RCC 7860 (cell line): Measurements from ENCODE around the gene MUC12.
"Not testable (repeated sequence)": the region's sequence is repeated elsewhere in the genome, so short reads cannot be mapped to it uniquely, and the experiment has no call there.

ENCODE experiments used
- DNase-seq: peaks from one replicate; pipeline ENCODE4 v3.0.0-alpha.2; 2015; ENCODE audit warnings: low spot score
- FAIRE-seq: peaks from 2 replicates; lab custom pipeline; 2012; peaks lifted over from hg19 to GRCh38; lab: Jason Lieb, UNC

The MUC12 gene, protein sequence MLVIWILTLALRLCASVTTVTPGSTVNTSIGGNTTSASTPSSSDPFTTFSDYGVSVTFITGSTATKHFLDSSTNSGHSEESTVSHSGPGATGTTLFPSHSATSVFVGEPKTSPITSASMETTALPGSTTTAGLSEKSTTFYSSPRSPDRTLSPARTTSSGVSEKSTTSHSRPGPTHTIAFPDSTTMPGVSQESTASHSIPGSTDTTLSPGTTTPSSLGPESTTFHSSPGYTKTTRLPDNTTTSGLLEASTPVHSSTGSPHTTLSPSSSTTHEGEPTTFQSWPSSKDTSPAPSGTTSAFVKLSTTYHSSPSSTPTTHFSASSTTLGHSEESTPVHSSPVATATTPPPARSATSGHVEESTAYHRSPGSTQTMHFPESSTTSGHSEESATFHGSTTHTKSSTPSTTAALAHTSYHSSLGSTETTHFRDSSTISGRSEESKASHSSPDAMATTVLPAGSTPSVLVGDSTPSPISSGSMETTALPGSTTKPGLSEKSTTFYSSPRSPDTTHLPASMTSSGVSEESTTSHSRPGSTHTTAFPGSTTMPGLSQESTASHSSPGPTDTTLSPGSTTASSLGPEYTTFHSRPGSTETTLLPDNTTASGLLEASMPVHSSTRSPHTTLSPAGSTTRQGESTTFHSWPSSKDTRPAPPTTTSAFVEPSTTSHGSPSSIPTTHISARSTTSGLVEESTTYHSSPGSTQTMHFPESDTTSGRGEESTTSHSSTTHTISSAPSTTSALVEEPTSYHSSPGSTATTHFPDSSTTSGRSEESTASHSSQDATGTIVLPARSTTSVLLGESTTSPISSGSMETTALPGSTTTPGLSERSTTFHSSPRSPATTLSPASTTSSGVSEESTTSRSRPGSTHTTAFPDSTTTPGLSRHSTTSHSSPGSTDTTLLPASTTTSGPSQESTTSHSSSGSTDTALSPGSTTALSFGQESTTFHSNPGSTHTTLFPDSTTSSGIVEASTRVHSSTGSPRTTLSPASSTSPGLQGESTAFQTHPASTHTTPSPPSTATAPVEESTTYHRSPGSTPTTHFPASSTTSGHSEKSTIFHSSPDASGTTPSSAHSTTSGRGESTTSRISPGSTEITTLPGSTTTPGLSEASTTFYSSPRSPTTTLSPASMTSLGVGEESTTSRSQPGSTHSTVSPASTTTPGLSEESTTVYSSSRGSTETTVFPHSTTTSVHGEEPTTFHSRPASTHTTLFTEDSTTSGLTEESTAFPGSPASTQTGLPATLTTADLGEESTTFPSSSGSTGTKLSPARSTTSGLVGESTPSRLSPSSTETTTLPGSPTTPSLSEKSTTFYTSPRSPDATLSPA (N-terminal part only)

DNA sequence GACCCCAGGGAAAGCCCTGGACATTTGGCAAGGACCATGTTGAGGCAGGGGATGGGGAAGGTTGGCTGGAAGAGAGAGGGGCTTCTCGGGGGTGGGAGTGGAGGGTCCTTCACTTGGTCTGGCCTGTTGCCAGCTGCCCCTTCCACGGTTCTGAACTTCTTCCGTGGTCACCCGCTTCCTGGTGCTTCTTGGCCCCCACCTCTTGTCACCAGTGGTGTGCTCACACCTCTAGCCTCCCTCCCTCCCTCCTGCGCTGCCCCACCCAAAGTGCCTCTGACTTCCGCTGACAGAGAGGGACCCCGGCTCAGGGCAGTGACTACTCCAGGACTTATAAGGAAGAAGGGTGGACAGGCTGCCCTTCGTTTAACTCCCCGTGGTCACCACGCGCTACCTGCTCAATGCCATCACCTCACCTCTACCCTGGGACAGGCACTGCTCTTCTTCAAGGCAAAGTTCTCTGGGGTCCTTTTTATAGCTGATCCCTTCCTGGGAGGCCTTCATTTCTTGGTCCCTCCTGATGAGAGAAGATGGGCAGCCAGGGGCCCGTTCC, at the start of gene MUC12:
Gene MUC12, plus strand, starts transcription at position 500 of the 550 bp plus-strand sequence. CDS start 58 bp downstream, outside the sequence.
- no peak for DNase-seq

DNA sequence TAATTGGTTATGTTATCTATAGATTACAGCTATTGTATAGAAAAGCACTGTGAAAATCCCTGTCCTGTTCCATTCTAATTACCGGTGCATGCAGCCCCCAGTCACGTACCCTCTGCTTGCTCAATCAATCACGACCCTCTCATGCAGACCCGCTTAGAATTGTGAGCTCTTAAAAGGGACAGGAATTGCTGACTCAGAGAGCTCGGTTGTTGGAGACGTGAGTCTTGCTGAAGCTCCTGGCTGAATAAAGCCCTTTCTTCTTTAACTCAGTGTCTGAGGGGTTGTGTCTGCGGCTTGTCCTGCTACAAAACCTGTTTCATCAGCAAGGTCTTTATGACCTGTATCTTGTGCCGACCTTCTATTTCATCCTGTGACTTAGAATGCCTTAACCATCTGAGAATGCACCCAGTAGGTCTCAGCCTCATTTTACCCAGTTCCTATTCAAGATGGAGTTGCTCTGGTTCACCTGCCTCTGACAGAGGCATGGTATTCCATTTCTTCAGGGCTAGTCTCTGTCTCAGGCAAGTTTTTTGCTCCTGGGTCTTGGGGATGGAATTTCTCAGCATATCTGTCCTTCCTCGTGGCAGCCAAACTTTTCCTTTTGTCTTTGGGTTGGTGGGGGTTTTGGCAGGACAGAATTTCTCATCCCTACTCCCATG, 49.5 kb upstream of the MUC12 start:
- FAIRE-seq, DNase-seq: not testable (repeated sequence)

More for the DNA sequence above, at the start of gene MUC12:
- no peak for FAIRE-seq

DNA sequence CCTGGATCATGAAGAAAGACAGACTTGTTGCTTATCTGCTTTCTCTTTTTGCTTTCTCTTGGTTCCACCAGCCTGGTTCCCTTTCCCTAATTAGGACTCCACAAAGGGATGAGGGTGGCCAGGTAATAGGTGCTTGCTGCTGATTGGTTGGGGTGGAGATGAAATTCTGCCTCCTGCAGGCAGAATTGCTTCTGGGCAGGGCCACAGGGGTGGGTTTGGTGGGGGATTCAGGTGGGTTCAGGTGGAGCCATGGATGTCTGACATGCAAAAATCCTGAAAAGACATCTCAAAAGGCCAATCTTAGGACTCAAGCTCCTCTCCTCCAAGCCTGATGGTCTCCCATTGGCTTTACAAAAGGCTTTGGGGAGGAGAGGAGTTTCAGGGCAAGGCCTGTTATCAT, 48.3 kb upstream of the MUC12 start:
- no peak for DNase-seq
- FAIRE-seq: no peak

DNA sequence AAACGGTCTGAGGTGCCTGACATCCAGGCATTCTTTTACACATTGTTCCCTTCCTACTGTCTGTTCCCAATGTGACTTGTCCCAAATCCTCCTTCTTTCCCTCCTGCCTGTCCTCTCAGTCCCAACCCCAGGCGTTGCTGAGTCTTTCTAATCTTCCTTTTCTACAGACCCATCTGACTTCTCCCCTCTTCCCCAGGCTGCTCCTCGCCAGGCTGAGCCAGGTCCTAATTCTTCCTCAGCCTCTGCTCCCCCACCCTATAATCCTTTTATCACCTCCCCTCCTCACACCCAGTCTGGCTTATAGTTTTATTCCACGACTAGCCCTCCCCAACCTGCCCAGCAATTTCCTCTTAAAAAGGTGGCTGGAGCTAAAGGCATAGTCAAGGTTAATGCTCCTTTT, 45.7 kb upstream of the MUC12 start:
- not testable (repeated sequence) for DNase-seq, FAIRE-seq

DNA sequence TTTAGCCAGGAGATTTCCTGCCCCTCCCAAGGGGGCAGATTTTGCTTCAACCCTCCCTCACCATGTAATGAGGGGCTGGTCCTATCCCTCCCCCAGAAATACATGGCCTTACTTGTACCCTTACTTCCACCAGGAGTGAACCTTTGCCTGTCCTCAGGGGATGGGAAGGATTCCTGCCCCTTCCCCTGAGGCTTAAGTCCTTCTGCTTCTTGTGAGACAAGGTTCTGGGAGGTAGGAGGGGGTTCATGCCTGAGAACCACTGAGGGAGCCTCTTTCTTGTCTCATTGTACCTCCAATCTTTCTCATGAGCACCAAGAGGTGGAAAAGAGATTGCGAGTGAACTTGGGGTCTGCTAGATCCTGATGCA, 39.6 kb upstream of the MUC12 start:
- DNase-seq: no peak
- no peak for FAIRE-seq

DNA sequence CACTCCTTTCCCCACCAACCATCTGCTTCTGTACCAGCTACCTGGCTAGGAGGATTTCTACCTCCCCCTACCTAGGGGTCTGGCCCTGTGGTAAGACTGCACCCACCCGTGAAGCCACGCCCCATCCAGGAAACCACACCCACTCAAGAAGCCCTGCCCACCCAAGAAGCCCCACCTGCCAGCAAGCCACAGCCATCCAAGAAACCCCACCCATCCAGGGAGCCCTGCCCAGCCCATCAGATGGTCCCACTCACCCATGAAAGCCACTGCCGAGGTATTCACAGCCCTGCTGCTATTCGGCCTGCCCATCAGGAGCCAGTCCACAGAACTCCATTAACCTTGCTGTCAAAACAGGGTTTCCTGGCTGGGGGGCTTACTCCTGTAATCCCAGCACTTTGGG, 35.6 kb upstream of the MUC12 start:
- DNase-seq (no peak), FAIRE-seq (no peak)

DNA sequence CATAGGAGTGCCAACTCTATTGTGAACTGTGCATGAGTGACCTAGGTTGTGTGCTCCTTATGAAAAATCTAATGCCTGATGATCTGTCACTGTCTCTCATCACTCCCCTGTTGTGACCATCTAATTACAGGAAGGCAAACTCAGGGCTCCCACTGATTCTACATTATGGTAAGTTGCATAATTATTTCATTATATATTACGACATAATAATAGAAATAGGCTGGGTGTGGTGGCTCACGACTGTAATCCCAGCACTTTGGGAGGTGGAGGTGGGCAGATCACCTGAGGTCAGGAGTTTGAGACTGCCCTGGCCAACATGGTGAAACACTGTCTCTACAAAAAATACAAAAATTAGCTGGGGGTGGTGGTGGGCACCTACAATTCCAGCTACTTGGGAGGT, 34.0 kb upstream of the MUC12 start:
- DNase-seq, FAIRE-seq: not testable (repeated sequence)

DNA sequence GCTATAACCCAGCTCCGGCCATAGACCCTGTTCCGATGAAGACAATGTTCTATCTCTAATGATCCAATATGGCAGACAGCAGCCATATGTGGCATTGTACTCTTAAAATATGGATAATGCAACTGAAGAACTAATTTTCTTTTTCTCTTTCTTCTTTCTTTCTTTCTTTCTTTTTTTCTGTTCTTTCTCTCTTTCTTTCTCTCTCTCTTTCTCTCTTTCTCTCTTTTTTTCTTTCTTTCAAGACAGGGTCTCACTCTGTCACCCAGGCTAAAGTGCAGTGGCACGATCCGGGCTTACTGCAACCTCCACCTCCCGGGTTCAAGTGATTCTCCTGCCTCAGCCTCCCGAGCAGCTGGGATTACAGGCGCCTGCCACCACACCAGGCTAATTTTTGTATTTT, 33.2 kb upstream of the MUC12 start:
- not testable (repeated sequence) for FAIRE-seq, DNase-seq

DNA sequence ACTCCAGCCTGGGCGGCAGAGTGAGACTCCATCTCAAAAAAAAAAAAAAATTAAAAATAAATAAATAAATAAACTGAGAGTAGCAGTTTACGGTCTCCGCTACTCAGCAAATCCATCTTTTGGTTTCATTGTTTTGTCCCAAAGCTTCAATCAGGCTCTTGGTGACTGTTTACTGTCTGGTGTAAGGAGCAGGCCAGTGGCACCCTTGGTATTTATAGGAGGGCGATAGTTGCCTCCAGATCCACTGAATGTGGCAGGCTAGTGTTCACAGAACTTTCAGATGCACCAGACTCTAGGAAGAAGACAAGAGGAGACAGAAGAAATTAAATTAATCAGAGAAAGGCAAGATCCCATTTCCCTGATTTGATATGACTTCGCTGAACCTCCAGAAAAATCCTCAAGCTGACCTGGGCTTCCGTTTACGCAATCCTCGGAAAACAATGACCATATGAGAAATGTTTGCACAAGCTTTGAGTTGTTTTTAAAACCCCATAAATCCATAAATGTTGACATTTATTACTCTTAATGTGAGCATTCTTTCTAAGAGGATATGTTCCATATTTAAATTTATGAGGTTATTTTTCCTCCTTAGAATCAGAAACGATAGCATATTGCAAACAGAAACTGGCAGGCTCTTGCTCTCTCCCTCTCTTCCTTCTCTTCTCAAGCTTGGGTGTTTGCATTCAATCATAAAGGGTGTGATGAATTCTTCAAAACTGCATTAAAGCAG, 27.2 kb upstream of the MUC12 start:
- DNase-seq: no peak
- FAIRE-seq: no peak

DNA sequence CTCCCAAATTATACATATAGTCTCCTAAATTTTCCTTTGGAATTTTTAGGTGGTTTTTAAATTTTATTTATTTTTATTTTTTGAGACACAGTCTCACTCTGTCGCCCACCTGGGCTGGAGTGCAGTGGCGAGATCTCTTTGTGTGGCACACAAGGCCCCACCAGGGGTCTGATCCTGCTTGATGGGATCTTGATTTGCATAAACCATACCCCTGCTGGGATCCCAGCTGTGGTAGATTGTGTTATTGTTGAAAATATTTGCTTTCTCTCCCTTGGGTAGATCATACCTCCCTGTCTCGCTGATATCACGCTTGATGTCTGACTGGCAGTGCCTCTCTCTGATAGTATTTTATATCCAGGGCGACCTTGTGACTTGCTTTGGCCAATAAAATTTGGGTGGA, 25.7 kb upstream of the MUC12 start:
- no peak for DNase-seq
- FAIRE-seq: no peak

DNA sequence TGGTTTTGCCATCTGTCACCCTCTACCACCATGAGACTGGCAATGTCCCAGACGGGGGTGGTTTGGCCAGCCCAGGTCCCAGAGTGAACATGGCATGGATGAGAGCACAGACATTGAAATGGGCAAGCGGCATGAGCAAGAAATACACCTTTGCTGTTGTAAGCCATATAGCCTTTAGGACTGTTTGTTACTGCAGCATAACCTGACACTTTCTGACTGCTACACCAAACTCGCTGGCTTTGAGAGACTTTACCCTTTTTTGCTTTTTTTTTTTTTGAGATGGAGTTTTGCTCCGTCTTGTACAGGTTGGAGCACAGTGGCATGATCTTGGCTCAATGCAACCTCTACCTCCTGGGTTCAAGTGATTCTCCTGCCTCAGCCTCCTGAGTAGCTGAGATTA, 25.2 kb upstream of the MUC12 start:
- no peak for FAIRE-seq

DNA sequence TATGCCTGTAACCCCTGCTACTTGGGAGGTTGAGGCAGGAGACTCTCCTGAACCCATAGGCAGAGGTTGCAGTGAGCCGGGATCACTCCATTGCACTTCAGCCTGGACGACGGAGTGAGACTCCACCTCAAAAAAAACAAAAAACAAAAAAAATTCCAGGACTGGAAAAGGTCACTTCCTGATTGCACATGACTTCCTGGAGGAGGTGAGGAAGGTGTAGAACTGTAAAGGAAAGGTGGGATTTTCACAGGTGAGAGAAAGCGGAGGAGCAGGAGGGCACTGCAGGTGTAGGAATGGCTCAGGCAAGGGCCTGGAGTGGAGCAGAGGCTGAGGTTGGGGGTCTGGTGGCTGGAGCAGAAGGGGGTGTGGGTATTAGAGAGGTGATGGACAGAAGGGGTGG, 23.3 kb upstream of the MUC12 start:
- DNase-seq (no peak), FAIRE-seq (no peak)

More for the DNA sequence above, 25.2 kb upstream of the MUC12 start:
- no peak for DNase-seq

DNA sequence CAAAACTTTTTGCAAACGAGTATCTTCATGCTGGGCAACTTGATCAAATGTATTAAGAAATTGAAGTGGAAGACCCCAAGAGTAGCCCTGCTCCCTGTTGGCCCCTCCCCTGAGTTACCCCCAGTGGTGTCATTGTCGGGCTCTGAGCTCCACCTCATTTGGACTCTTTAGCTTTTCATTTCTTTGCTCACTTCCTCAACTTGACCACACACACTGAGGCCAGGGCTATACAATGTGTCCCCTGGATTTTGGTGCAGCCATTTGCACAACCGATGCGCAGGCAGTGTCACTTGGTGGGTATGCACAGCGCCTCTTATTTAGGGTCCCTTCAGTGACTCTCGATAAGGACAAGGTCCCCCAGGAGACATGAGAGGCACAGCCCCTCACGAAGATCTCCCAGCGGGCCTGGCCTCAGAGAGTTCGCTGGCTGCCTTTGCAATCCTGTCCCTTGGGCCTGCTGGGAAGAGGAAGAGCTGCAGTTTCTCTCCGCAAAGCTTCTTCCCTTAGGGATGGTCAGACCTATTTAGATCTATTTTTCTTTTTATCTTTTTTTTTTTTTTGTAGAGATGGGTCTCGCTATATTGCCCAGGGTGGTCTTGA, 22.5 kb upstream of the MUC12 start:
- DNase-seq: no peak
- FAIRE-seq: no peak

DNA sequence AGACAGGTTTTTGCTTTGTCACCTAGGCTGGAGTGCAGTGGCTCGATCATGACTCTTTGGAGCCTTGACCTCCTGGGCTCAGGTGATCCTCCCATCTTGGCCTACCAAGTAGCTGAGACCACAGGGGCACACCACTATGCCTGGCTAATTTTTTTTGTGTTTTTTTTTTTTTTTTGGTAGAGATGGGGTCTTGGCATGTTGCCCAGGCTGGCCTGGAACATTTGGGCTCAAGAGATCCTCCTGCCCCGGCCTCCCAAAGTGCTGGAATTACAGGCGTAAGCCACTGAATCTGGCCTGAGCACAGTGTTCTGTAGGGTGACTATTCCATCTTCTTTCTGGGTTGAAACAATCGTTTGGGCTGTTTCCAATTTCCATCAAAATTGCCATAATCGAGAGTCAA, 21.6 kb upstream of the MUC12 start:
- no peak for DNase-seq
- no peak for FAIRE-seq

DNA sequence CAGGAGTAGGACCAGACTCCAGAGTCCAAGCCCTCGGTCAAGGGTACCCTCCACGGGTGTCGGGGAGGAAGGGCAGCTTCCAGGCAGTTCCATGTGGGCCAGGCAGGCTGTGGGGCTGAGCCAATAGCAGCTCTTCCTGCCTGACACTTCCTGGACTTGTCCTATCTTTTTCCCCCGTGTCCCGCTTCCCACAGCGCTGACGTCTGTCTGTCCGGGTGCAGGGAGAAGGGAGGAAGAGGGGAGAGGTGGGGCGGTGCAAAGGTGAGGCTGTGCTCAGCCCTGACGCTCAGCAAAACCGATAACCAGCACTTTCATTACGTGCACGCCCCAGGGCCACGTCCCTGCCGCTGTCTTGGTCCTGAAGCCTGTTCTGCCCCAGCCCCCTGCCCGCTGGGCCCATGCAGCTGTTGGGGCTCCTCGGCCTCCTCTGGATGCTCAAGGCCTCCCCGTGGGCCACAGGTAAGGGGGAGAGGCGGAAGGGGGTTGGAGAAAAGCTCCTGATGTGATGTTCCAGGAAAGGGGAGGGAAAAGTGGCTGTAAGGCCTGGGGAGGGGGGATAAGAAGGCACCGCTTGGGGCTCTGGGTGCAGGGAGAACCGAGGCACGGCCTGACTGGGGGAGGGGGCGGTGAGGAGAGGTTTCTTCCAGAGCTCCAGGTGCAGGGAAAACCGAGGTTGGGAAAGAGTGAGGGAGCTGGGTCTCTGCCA, 20.0 kb upstream of the MUC12 start, which contains the start of gene MUC3A:
Gene MUC3A, plus strand, starts transcription at position 308 of the 706 bp plus-strand sequence. Its CDS starts 91 bp downstream, at position 399.
- FAIRE-seq: no peak
- no peak for DNase-seq

DNA sequence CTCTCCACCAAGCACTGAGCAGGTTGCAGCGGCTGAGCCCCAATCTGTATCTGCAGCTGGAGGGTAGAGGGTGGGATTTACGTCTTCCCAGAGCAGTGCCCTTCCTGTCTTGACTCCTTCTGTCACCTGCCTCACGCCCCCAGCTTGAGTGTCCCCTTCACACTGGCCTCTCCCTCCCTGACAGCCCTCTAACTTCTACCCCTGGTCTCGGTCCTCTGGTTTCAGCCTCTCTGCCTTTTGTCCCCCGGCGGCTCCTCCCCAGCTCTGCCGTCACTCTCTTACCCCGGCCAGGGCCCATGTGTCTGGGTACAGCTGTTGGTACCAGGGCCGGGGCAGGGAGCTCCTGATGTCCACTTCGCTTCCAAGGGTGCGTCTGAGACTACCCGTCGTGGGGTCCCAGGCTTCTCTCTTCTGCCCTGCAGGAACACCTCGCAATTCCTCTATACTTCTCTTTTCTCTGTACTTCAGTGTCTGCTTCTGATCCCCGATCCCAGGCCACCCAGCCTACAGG, 19.4 kb upstream of the MUC12 start:
- DNase-seq (no peak), FAIRE-seq (no peak)

DNA sequence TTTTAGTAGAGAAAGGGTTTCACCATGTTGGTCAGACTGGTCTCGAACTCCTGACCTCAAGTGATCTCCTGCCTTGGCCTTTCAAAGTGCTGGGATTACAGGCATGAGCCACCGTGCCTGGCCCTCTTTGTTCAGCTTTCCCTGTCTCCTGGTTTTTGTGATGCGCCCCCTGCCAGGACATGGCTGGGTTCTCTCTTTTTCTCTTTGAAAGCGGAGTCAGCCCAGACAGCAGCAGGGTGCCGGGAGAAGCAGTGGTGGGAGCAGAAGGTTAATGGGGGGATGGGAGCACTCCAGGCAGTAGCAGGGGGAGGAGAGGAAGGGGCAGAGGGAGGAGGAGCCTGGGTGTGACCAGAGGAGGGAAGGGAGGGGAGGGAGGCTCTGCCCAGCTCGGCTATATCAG, 18.2 kb upstream of the MUC12 start:
- DNase-seq (no peak), FAIRE-seq (no peak)
